GM19238 (cell line): Measurements from ENCODE around the gene ROBO4.

Experiments
- DNase-seq: peaks from one replicate; pipeline ENCODE4 v3.0.0; 2011; ENCODE audit warnings: low spot score; ENCODE audit not compliant: insufficient read length

ROBO4 gene

GRCh38 chr11:124897674-124898262 lies at the start of gene ROBO4:
ROBO4 (minus strand) TSS chr11:124897865; CDS start chr11:124897795, 70 bp downstream.
- DNase-seq = no peak

- DNase-seq = no peak
Measured at GRCh38 chr11:124946735-124947141, 49.1 kb upstream of the ROBO4 start.

GRCh38 chr11:124945826-124946225 lies 48.2 kb upstream of the ROBO4 start:
- no peak for DNase-seq

GRCh38 chr11:124944565-124944964 lies 46.9 kb upstream of the ROBO4 start:
- no peak for DNase-seq

GRCh38 chr11:124943741-124944140 lies 46.1 kb upstream of the ROBO4 start:
- no peak for DNase-seq

GRCh38 chr11:124943254-124943616 lies 45.6 kb upstream of the ROBO4 start:
- DNase-seq = no peak

- no peak for DNase-seq
Measured at GRCh38 chr11:124942466-124943253, 45.0 kb upstream of the ROBO4 start.

GRCh38 chr11:124941703-124942102 lies 44.0 kb upstream of the ROBO4 start:
- DNase-seq = no peak

GRCh38 chr11:124938970-124939369 lies 41.3 kb upstream of the ROBO4 start:
- no peak for DNase-seq

- no peak for DNase-seq
Measured at GRCh38 chr11:124938206-124938765, 40.6 kb upstream of the ROBO4 start.

- no peak for DNase-seq
Measured at GRCh38 chr11:124937336-124937935, 39.8 kb upstream of the ROBO4 start.

- DNase-seq = no peak
Measured at GRCh38 chr11:124935548-124936514, 38.2 kb upstream of the ROBO4 start, which contains the start of gene HEPACAM. HEPACAM (minus strand) TSS chr11:124936047; CDS start chr11:124936006, 41 bp downstream.

- no peak for DNase-seq
Measured at GRCh38 chr11:124934862-124935547, 37.3 kb upstream of the ROBO4 start.

GRCh38 chr11:124930799-124931198 lies 33.1 kb upstream of the ROBO4 start:
- no peak for DNase-seq

GRCh38 chr11:124928942-124929665 lies 31.4 kb upstream of the ROBO4 start:
- no peak for DNase-seq

- DNase-seq = no peak
Measured at GRCh38 chr11:124923296-124923695, 25.6 kb upstream of the ROBO4 start.

GRCh38 chr11:124922831-124923230 lies 25.2 kb upstream of the ROBO4 start:
- DNase-seq = no peak

GRCh38 chr11:124920870-124921609 lies 23.4 kb upstream of the ROBO4 start:
- DNase-seq = peak; percentile 57

GRCh38 chr11:124920356-124920755 lies 22.7 kb upstream of the ROBO4 start:
- DNase-seq = no peak
